Neural crest cell (in vitro differentiated cells): ENCODE results near the gene ASB15. TPM values are rescaled to one million over a fixed set of nuclear protein-coding genes. Genes with fewer than 3 reads are reported as not detected.

ENCODE experiments used
- DNase-seq: peaks from one replicate; pipeline ENCODE4 v3.0.0; 2021; ENCODE audit warnings: low read depth, mixed read lengths, low spot score
- H3K27ac Mint-ChIP-seq: one replicate; pipeline ENCODE4 v1.8.0; 2021; ENCODE audit warnings: mild to moderate bottlenecking, mixed read lengths; ENCODE audit not compliant: unreplicated experiment
- H3K27me3 Mint-ChIP-seq: 2 replicates; pipeline ENCODE4 v1.8.0; 2021; ENCODE audit warnings: low read depth, mild to moderate bottlenecking, mixed read lengths
- H3K36me3 Mint-ChIP-seq: 2 replicates; pipeline ENCODE4 v1.8.0; 2021; ENCODE audit warnings: low read depth, mild to moderate bottlenecking, mixed read lengths
- H3K4me1 Mint-ChIP-seq: 2 replicates; pipeline ENCODE4 v1.8.0; 2021; ENCODE audit warnings: mixed read lengths
- H3K4me3 Mint-ChIP-seq: one replicate; pipeline ENCODE4 v1.8.0; 2021; ENCODE audit warnings: mild to moderate bottlenecking, mixed read lengths
- H3K9me3 Mint-ChIP-seq: 2 replicates; pipeline ENCODE4 v1.8.0; 2021; ENCODE audit warnings: mixed read lengths
- CTCF ChIP-seq: fragments of 200-600 bp; sonication (generic); conservative IDR thresholded peaks from 2 replicates; pipeline ENCODE4 v1.5.0; 2021; ENCODE audit warnings: antibody characterized with exemption, mild to moderate bottlenecking
- total RNA-seq: library from RNA; stranded (reverse); gene quantifications from 2 replicates; pipeline ENCODE4 v1.2.1, GENCODE V29; 2021

The ASB15 gene
- total RNA-seq, 1 donor from 2014 or later: not detected

- Mint-ChIP-seq H3K9me3 (no peaks in the 10 kb centered on the region), H3K36me3 (no peaks in the 10 kb centered on the region), H3K4me3 (no peak overlapping the region), H3K27me3 (peaks cover 5% of the 10 kb centered on the region), H3K4me1 (no peaks in the 10 kb centered on the region), H3K27ac (no peak overlapping the region)
- TF ChIP-seq CTCF: peak; percentile 70
- DNase-seq: no peak
Measured at GRCh38 chr7:123580406-123581161, 21.0 kb upstream of the ASB15 start.

- Mint-ChIP-seq H3K27ac (no peak overlapping the region), H3K36me3 (no peaks in the 10 kb centered on the region), H3K4me1 (no peaks in the 10 kb centered on the region), H3K27me3 (peaks cover 5% of the 10 kb centered on the region), H3K4me3 (no peak overlapping the region), H3K9me3 (no peaks in the 10 kb centered on the region)
- no peak for DNase-seq
- TF ChIP-seq CTCF: no peak
Measured at GRCh38 chr7:123581162-123581459, 20.5 kb upstream of the ASB15 start.

GRCh38 chr7:123583821-123584220 is 17.8 kb upstream of the ASB15 start:
- peaks cover 12% of the 10 kb centered on the region for H3K27me3 Mint-ChIP-seq
- no peak overlapping the region for H3K27ac Mint-ChIP-seq
- no peaks in the 10 kb centered on the region for H3K4me1 Mint-ChIP-seq

GRCh38 chr7:123588376-123588775 is 13.2 kb upstream of the ASB15 start:
- H3K27ac Mint-ChIP-seq: no peak overlapping the region
- H3K9me3 Mint-ChIP-seq: no peaks in the 10 kb centered on the region
- no peaks in the 10 kb centered on the region for H3K36me3 Mint-ChIP-seq
- H3K4me3 Mint-ChIP-seq: no peak overlapping the region
- peaks cover 9% of the 10 kb centered on the region for H3K27me3 Mint-ChIP-seq
- TF ChIP-seq CTCF: no peak
- H3K4me1 Mint-ChIP-seq: no peaks in the 10 kb centered on the region
- no peak for DNase-seq

More at GRCh38 chr7:123583821-123584220, 17.8 kb upstream of the ASB15 start:
- no peaks in the 10 kb centered on the region for H3K9me3 Mint-ChIP-seq
- TF ChIP-seq CTCF: no peak
- no peak for DNase-seq
- H3K4me3 Mint-ChIP-seq: no peak overlapping the region
- H3K36me3 Mint-ChIP-seq: no peaks in the 10 kb centered on the region

- Mint-ChIP-seq H3K4me1 (peaks cover 12% of the 10 kb centered on the region), H3K27me3 (peaks cover 3% of the 10 kb centered on the region), H3K36me3 (no peaks in the 10 kb centered on the region), H3K9me3 (no peaks in the 10 kb centered on the region), H3K4me3 (no peak overlapping the region), H3K27ac (peak overlapping the region; percentile 72)
- peak; percentile 9 for DNase-seq
- peak; percentile 16 for TF ChIP-seq CTCF
Measured at GRCh38 chr7:123594813-123595241, 6.8 kb upstream of the ASB15 start.
